GM21825 (cell line): ENCODE data around the gene OR5H2.
"Not testable (repeated sequence)": the region's sequence is repeated elsewhere in the genome, so short reads cannot be mapped to it uniquely, and the experiment has no call there.

Experiments used
- ATAC-seq: cut with Tn5 transposase; IDR thresholded peaks from one replicate; pipeline ENCODE4 v1.9.1; 2021; ENCODE audit warnings: mild to moderate bottlenecking, moderate library complexity; ENCODE audit not compliant: unreplicated experiment

The OR5H2 gene

DNA sequence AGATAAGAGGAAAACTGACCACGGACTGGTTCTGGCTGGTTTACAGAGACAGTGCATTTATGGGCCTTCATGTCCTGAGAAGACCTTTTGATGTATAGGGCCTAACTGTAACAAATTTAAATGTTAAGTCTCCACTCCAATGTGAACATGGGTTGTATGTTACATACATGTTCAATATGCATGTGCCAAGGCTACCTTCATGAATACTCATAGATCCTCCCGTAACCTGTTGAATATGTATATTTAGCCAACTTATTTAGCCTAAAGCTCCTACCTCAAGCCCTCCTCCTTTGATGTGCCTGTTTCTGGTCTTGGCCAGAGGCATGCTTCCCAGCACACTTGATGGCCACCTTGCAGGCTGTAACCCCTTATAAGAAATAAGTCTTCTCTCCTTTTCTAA lies at the start of gene OR5H2:
Gene OR5H2 (plus strand): TSS at position 301 of the 400 bp plus-strand sequence. CDS start 398 bp downstream, outside the sequence.
- no peak for ATAC-seq

DNA sequence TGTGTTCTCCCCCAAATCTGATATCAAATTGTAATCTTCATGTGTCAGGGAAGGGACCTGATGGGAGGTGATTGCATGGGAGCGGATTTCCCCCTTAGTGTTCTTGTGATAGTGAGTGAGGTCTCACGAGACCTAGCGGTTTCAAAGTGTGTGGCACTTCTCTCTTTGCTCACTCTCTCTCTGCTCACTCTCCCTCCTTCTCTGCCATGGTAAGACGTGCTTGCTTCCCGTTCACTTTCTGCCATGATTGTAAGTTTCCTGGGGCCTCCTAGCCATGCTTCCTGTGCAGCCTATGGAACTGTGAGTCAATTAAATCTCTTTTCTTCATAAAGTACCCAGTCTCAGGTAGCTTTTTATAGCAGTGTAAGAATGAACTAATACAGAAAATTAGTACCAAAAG lies 48.8 kb upstream of the OR5H2 start:
- ATAC-seq = no peak

DNA sequence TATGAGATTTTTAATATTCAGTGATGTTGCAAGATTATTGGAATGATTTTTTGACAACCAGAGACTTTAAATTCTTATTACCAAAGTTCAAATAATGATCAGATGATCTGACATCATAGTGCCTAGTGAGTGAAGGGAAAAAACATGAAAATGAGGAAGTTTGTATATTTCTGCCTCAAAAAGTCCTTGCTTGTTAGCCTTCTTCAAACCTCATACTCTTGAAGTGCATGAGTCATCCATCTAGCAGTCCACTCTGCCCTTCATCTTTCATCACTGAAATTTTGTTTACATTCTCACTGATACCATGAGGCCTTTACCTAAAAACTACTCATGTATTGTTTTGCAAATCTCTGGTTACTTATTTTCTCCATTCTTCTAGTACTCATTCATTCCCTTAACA lies 42.2 kb upstream of the OR5H2 start:
- no peak for ATAC-seq

DNA sequence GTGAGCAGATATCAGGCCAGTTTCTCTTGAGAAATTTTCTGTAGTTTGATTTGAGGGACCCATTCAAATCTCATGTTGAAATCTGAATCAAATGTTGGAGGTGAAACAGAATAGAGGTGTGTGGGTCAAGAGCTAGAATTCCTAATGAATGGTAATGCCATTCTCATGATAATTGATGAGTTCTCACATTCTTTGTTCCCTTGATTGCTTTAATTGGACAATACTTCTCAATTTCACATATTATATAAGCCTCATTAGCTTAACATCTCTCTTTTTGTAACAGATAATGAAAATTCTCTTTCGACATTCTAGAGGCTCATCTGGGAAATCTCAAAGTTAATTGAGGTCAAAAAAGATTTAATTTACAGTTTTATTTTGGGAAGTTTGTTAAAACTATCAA lies 40.1 kb upstream of the OR5H2 start:
- no peak for ATAC-seq

DNA sequence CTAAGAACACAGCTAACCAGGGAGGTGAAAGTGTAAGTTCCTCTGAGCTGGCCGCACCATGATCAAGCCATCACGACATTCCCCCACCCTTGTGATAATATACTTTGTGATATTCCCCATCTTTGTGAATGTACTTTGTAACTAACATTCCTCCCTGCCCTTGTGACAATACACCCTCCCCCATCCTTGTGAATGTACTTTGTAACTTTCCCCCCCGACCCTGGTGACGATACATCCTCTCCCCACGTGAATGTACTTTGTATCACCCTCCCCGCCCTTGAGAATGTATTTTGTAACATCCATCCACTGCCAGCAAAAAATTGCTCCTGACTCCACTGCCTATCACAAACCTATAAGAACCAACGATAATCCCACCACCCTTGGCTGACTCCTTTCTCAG lies 38.5 kb upstream of the OR5H2 start:
- no peak for ATAC-seq

DNA sequence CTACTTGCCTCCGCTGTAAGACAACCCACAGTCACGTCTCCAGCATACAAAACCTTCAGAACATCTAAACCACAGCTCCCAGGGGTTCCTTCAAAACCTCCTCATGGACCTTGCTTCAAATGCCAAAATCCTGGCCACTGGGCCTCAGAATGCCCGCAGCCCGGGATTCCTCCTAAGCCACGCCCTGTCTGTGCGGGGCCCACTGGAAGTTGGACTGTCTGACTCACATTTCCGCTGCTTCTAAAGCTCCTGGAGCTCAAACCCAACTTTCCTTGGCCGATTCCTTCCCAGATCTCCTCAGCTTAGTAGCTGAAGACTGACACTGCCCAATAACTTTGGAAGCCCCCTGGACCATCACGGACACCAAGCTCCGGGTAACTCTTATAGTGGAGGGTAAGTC lies 36.2 kb upstream of the OR5H2 start:
- ATAC-seq = no peak

DNA sequence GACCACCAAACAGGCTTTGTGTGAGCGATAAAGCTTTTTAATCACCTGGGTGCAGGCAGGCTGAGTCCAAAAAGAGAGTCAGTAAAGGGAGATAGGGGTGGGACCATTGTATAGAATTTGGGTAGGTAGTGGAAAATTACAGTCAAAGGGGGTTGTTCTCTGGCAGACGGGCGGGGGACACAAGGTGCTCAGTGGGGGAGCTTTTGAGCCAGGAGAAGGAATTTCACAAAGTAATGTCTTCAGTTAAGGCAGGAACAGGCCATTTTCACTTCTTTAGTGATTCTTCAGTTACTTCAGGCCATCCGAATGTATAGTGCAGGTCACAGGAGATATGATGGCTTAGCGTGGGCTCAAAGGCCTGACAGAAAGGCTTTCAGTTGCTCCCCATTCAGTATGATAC lies 26.3 kb upstream of the OR5H2 start:
- ATAC-seq = not testable (repeated sequence)

DNA sequence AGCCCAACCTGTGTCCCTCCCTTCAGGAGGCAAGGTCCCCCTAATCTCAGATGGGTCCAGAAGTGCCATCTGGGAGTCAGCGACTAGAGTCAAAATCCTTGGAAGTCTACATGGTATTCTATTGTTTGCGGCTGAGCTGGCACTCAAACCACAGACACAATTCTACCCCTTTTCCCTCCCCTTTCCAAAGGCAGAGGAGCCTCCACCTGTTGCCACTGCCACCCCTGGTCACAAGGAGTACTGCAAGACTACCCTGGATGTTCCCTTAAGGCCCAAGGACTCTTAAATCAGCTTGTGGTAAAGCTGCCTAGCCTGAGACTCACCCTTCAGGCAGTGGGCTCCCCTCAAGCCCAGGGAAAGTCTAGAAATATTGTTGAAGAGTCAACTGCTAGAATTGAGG lies 22.6 kb upstream of the OR5H2 start:
- peak; percentile 61 for ATAC-seq

DNA sequence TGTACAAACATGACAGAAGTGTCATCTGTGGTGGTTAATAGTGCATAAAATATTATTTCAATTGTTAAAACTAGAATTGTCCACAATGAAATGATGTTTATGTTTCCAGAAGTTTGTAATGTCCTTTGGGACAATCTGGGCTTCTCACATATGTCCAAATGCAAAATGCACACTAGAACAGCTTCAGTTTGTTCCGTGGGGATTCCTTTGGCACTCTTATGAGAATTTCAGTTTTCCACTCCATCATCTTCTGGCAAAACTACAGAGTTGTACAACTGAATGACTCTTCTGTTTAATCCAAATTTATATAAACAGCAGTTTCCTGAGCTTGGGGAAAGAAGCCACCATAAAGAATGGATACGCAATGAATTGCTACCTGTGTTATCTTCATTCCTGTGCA lies 20.3 kb upstream of the OR5H2 start:
- no peak for ATAC-seq

DNA sequence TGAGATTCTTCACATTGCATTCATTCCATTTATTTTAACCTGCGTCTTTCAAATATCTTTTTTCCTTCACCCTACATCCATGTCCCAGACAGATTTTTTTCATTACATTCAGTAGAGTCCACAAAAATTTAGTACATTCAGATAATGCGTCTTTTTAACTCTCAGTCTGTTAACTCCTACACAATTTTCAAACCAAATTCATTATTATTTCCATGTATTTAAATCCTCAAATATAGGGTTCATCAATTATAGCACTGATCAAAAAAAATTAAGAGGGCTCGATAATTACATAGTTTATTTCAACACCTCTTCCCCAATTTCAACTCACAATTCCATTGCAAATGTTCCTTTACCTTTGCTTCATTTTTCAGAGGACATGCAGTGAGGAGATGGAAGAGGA lies 18.4 kb upstream of the OR5H2 start, which contains the start of gene OR5H6:
Gene OR5H6 (plus strand): TSS at position 301 of the 400 bp plus-strand sequence. CDS start 89 bp downstream, at position 390.
- no peak for ATAC-seq

DNA sequence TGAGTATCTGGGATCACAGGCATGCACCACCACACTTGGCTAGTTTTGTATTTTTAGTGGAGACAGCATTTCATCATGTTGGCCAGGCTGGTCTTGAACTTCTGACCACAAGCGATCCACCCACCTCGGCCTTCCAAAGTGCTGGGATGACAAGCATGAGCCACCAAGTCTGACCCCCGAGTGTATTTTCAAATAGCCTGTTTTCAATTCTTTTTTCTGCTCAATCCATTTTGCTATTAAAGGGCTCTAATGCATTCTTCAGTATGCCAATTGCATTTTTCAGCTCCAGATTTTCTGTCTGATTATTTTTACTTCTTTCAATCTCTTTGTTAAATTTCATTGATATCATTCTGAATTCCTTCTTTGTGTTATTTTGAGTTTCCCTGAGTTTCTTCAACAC lies 12.5 kb upstream of the OR5H2 start:
- ATAC-seq = no peak

DNA sequence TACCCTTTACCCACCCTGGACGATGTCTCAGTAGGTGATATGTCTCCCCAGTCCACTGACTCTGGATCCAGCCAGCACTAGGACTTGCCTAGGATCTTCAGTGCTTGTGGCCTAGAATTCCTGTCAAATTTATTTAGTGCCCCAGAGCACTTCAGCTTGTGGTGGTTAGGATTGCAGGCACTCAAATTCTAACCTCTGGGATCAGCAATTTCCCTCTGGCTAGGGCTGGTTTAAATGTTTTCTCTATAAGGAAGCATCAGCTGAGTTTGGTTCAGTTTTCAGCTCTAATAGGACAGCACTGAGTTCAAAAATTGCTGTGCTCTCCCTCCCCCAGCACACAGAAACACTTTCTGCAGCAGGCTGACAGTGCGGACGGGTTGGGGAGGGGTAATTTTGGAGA lies 10.2 kb upstream of the OR5H2 start:
- no peak for ATAC-seq

DNA sequence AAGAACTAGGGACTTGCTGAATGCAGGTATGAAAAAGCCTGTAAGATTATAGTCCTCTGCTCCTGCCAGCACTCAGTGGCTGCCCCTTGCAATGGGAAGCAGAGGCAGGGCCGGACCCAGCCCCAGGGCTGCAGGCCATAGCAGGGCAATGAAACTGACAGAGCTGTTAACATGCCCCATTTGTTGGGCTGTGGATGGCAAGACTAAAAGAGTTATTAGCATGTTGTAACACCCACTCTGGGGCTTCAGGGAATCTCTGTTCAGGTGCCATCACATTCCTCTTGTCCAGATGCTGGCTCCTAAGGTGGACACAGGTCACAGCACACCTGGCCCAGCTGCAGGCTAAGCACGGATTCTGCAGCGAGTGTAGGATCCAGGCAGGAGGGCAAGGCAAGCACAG lies 7.4 kb upstream of the OR5H2 start:
- ATAC-seq = no peak

DNA sequence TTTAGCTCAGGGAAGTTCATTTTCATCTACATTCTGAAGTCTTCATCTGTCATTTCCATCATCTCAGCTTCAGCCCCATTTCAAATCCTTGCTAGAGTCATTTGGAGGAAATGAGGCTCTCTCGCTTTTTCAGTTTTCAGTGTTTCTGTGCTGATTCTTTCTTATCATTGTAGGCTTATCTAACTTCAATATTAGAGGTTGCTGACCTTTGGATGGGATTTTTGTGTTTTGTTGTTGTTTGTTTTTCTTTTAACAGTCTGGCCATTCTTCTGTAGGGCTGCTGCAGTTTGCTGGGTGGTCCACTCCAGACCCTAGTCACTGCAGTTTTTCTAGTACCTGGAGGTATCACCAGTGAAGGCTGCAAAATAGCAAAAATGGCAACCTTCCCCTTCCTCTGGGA lies 8.6 kb downstream of the OR5H2 start:
- no peak for ATAC-seq

DNA sequence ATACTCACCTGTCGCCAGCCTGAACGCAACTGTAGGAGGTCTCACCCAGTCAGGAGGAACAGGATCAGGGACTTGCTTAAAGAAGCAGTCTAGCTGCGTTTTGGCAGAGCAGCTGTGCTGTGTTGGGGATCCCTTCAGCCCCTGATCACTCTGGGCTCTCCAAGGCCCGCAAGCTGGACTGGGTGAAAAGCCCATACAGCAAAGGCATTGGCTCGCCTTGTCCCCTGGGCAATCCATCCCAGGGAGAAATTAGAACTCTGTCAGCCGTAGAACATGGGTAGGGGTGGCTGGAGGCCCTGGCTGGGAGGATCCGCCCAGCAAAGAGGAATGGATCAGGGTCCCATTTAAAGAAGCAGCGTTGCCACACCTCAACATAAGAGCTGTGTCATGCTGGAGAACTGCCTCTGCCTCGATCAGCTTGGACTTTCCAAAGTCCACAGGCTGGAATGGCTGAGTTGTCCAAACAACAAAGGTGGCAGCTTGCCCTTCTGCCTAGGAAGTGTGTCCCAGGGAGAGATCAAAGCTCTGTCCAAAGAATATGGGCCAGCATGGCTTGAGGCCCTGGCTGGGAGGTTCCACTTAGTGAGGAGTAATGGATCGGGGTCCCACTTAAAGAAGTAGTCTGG lies 9.1 kb downstream of the OR5H2 start:
- ATAC-seq = no peak

DNA sequence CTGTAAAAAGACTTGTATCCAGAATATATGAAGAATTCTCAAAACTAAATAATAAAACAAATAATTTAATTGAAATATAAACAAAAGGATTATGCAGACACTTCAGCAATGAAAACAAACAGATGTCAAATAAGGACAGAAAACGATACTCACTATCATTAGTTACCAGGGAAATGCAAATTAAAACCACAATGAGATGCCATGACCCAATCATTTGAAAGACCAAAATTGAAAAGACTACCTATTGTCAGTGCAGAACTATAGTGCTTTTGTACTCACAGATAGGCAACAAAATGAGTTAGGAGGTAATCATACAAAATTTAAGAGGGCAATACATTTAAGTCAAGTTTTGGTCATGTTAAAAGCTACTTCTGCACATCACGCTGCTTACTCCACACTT lies 39.8 kb downstream of the OR5H2 start:
- no peak for ATAC-seq

DNA sequence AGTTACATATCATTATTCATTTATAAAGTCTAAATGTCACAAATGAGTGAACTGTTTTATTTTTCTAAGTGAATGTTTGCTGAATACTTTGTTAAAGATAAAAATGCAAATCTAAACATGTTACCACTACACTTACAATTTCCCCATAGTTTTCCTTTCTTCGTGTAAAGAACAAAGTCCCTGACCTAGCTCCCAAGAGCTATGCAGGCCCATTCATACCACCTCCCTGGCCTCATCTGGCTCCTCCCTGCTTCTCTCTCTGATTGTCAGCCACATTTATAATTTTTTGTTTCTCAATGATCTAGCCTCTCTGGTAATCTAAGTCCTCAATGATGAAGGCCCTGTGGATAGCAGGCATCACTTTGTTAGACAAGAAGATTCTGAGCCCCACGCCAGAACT lies 40.4 kb downstream of the OR5H2 start:
- ATAC-seq = no peak

DNA sequence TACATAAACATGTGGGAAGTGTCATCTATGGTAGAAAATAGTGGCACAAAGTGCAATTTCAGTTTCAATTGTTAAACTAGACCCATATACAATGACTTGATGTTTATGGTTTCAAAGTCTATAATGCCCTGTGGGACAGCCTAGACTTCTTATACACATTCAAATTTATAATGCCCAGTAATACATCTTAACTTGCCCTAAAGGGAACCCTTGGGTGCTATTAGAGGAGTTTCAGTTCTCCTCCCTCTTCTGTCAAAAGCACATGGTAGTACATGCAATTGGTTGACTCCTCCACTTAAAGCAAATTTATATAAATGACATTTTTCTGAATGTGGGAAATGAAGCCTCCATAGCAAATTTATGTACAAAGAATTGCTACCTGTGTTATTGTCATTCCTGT lies 41.1 kb downstream of the OR5H2 start:
- ATAC-seq = no peak

DNA sequence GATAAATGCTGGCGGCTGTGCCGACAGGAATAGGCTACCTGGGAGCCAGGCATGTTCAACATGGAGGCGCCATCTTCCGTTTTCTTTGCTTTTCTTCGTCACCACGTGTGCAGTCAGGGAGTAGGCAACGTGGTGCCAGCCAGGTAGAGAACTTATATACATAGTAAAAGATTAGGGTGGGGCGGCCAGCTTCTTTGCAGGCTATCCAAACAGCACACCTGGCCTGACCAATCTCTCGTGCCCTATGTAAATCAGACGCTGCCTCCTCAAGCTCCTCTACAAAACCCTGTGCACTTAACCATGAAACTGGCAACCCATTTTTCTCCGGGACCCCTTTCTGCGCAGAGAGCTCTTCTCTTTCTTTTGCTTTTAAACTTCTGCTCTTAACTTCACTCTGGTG lies 42.8 kb downstream of the OR5H2 start:
- ATAC-seq = no peak

DNA sequence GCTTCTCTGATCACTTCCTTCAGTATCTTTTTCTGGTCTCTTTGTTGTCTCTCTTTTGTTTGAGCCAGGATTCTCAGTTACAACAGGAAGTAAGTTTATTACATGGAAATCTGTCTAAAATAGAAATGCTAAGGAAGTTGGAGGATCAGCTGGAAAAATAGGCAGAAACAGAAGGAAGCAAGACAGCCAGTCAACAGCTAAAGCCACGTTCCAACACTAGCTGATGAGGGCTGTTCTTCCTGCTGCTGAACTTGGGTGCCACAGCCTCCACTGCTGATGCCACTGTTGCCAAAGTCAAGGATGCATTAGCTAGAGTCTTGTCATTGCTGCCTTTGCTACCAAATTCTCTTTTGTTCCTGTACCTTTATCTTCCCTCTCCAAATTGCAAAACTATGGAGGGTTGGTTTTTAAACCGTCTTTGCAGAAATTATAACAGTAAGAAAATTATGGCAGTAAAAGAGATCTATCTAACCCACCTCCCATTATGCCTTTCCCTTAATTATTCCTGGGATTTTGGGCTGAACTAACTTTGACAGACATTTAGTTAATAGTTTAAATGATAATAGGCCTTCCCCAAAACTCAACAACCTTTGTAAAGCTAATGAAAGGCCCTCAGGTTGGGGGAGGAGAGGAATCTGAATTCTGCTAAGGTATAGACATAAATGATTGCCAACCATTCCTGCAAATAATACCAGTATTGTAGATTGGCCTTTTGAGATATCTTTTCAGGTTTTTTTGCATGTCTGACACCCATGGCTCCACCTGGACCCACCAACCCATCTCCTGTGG lies 44.0 kb downstream of the OR5H2 start:
- no peak for ATAC-seq

DNA sequence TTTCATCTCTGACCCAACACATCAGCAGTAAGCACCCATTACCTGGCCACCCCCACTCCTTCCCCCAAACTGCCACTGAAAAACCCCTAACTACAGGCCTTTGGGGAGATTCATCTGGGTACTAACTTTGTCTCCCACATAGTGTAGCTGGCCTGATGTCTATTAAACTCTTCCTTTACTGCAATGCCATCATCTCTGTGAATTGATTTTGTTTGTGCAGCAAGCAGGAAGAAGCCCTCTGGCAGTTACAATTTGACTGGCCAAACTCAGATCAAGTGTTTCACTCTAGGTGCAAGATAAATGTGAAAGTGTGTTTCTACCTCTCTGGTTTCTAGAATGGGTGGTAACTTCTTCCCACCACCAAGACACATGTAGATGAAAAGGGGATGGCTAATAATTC lies 44.6 kb downstream of the OR5H2 start:
- no peak for ATAC-seq

DNA sequence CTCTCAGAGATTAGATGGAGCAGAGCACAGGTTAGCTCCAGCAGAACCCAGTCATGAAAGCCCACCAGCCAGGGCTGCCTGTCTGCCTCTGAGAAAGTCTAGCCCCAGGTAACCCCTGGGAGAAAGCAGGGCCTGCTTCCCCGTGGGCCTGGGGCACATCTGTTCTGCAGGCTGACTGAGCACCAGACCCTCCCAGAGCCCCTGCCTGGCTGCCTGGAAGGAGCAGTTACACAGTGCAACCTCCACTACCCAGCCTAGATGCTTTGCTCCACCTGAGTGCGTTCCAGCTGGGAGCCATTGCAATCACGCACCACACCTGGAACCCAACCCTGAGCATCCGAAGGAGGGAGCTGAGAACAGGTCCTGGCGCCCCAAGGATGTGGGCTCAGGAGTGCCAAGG lies 46.6 kb downstream of the OR5H2 start:
- no peak for ATAC-seq
